AG09319 (cell line): ENCODE data around the gene NAALADL1.

ENCODE experiments used
- DNase-seq: peaks from one replicate; pipeline ENCODE4 v3.0.0-alpha.2; 2010; ENCODE audit warnings: low read depth; ENCODE audit errors: extremely low read depth
- TF ChIP-seq, protein P1 (sequence below): IDR thresholded peaks from 2 replicates; pipeline ENCODE4 v1.5.1; 2011; ENCODE audit warnings: low read depth, mild to moderate bottlenecking, inconsistent platforms, low read length, moderate library complexity

Gene NAALADL1

GRCh38 chr11:65087216-65087615 lies 28.9 kb upstream of the NAALADL1 start:
- no peak for DNase-seq

GRCh38 chr11:65086809-65087208 lies 28.5 kb upstream of the NAALADL1 start:
- DNase-seq = no peak
- TF ChIP-seq, protein P1, sequence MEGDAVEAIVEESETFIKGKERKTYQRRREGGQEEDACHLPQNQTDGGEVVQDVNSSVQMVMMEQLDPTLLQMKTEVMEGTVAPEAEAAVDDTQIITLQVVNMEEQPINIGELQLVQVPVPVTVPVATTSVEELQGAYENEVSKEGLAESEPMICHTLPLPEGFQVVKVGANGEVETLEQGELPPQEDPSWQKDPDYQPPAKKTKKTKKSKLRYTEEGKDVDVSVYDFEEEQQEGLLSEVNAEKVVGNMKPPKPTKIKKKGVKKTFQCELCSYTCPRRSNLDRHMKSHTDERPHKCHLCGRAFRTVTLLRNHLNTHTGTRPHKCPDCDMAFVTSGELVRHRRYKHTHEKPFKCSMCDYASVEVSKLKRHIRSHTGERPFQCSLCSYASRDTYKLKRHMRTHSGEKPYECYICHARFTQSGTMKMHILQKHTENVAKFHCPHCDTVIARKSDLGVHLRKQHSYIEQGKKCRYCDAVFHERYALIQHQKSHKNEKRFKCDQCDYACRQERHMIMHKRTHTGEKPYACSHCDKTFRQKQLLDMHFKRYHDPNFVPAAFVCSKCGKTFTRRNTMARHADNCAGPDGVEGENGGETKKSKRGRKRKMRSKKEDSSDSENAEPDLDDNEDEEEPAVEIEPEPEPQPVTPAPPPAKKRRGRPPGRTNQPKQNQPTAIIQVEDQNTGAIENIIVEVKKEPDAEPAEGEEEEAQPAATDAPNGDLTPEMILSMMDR = no peak

More at GRCh38 chr11:65087216-65087615, 28.9 kb upstream of the NAALADL1 start:
- TF ChIP-seq, protein P1 = no peak

DNA sequence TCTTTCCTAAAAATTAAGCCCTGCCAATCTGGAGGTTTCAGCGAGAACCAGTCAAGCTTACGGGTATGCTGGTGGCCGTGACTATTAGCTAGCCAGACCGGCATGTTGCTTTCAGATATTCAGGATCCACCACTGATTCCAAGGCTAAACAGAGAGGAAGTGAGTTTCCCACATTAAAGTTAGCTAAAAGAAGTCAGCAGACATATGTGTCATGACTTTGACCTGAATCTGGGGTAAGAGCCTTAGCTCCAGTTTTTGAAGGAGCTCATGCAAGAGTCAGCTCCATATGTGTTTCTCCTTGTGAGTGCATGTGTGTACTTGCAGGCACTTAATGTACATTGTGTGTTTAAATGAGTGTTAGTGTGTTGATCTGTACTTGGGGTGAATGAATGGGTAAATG lies 27.1 kb upstream of the NAALADL1 start:
- no peak for DNase-seq
- TF ChIP-seq, protein P1 = no peak

GRCh38 chr11:65084598-65085375 lies 26.4 kb upstream of the NAALADL1 start:
- TF ChIP-seq, protein P1 = no peak
- DNase-seq = no peak

- TF ChIP-seq, protein P1 = no peak
- DNase-seq = peak; percentile 89
Measured at GRCh38 chr11:65083834-65084597, 25.7 kb upstream of the NAALADL1 start, which contains the start of the genes CDCA5 and ZFPL1. Gene CDCA5, minus strand, starts transcription at chr11:65084040. Its CDS starts 62 bp downstream, at chr11:65083978. Gene ZFPL1, plus strand, starts transcription at chr11:65084222. Its CDS starts 477 bp downstream, at chr11:65084699.

DNA sequence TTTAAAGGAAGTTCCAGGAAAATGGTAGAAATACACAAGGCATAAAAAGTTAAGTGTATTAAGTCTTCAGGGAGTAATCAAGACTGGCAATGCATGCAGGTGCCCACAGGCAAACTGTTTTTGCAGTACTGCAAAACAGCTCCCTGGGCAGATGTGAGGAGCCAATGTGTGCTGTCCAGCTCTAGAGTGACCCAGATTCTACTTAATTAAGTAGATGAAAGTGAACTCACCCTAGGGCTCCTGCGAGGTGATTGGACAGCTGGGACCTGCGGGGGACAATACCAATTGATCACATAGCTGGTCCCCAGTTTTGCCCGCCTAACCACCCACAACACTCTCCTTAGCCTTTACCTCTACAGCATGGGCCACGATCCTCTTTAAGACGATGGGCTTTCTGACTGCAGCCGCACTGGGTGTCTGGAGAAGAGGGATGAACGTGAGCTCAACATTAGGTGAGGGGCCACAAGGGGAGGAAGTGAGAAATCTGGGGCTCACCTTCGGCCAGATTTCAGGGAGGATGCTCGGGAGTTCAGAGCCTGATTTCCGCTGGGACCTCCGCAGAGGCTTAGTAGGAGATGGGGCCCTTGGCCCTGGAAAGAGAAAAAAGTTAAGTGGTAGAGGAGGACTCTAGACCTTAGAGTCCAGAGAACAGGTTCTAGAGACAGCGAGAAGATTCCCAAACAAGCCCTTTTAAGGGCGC lies 24.9 kb upstream of the NAALADL1 start:
- no peak for DNase-seq
- TF ChIP-seq, protein P1 = no peak
